Stimulated activated memory B cell treated with anti-CD40 and anti-IgM and Interleukin-4, amounts not matched to agents 10 μg/mL and 1 μg/mL and 100 μg/mL, for 72 hours (primary cell): Measurements from ENCODE around the gene COX7A1.
"Not testable (repeated sequence)": the region's sequence is repeated elsewhere in the genome, so short reads cannot be mapped to it uniquely, and the experiment has no call there.

ENCODE experiments used
- ATAC-seq: fragments of 150-1000 bp; cut with Tn5 transposase; 2 replicates; pipeline ENCODE4 v1.10.0; 2021
- H3K27ac Mint-ChIP-seq: one replicate; pipeline ENCODE4 v1.8.0; 2022; ENCODE audit warnings: mild to moderate bottlenecking, mixed read lengths
- H3K27me3 Mint-ChIP-seq: one replicate; pipeline ENCODE4 v1.8.0; 2022; ENCODE audit warnings: mixed read lengths
- H3K36me3 Mint-ChIP-seq: one replicate; pipeline ENCODE4 v1.8.0; 2022; ENCODE audit warnings: mixed read lengths
- H3K4me1 Mint-ChIP-seq: one replicate; pipeline ENCODE4 v1.8.0; 2022; ENCODE audit warnings: mixed read lengths
- H3K4me3 Mint-ChIP-seq: one replicate; pipeline ENCODE4 v1.8.0; 2022; ENCODE audit warnings: mild to moderate bottlenecking, moderate library complexity, mixed read lengths
- H3K9me3 Mint-ChIP-seq: one replicate; pipeline ENCODE4 v1.8.0; 2022; ENCODE audit warnings: mixed read lengths

Gene COX7A1

GRCh38 chr19:36152352-36153091, at the start of gene COX7A1:
TSS of gene COX7A1 (minus strand) at chr19:36152447. CDS start at chr19:36152407, 40 bp downstream.
- H3K27me3 Mint-ChIP-seq: no peaks in the 10 kb centered on the region
- H3K4me1 Mint-ChIP-seq: no peaks in the 10 kb centered on the region
- ATAC-seq: peak; percentile 24
- no peaks in the 10 kb centered on the region for H3K9me3 Mint-ChIP-seq
- no peak within 1 kb of the TSS for H3K27ac Mint-ChIP-seq
- H3K36me3 Mint-ChIP-seq: peaks cover 43% of the 10 kb centered on the region
- no peak within 1 kb of the TSS for H3K4me3 Mint-ChIP-seq

GRCh38 chr19:36201684-36202083, 49.4 kb upstream of the COX7A1 start:
- no peak for ATAC-seq
- H3K4me3 Mint-ChIP-seq: no peak overlapping the region
- peaks cover 19% of the 10 kb centered on the region for H3K4me1 Mint-ChIP-seq
- no peak overlapping the region for H3K27ac Mint-ChIP-seq
- H3K9me3 Mint-ChIP-seq: no peaks in the 10 kb centered on the region
- no peaks in the 10 kb centered on the region for H3K27me3 Mint-ChIP-seq
- peaks cover 43% of the 10 kb centered on the region for H3K36me3 Mint-ChIP-seq

- Mint-ChIP-seq H3K36me3 (peaks cover 44% of the 10 kb centered on the region), H3K4me3 (no peak overlapping the region), H3K27ac (no peak overlapping the region), H3K4me1 (peaks cover 7% of the 10 kb centered on the region), H3K27me3 (no peaks in the 10 kb centered on the region), H3K9me3 (no peaks in the 10 kb centered on the region)
- ATAC-seq: no peak
These were observed 45.9 kb upstream of the COX7A1 start for GRCh38 chr19:36198119-36198518.

DNA sequence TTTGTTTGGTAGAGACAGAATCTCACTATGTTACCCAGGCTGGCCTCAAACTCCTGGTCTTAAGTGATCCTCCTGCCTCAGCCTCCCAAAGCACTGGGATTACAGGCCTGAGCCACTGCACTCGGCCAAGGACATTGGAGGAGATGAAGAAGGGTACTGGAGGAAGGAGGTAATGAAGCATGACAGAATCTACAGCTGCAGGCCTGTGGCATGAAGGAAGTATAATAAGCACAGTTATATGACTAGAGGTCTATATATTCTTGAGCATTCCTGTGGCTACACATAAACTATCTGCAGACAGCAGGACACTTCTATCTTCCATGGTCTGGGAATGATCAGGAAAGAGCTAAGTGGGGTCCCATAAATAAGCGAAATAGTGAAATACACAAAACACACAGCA, 44.0 kb upstream of the COX7A1 start:
- Mint-ChIP-seq H3K9me3 (no peaks in the 10 kb centered on the region), H3K27me3 (no peaks in the 10 kb centered on the region)
- ATAC-seq: no peak

GRCh38 chr19:36186722-36187121, 34.5 kb upstream of the COX7A1 start:
- not testable (repeated sequence) for H3K9me3 Mint-ChIP-seq, ATAC-seq, H3K4me3 Mint-ChIP-seq, H3K27me3 Mint-ChIP-seq, H3K4me1 Mint-ChIP-seq, H3K27ac Mint-ChIP-seq
- H3K36me3 Mint-ChIP-seq: peaks cover 22% of the 10 kb centered on the region

More for the DNA sequence above, 44.0 kb upstream of the COX7A1 start:
- H3K36me3 Mint-ChIP-seq: peaks cover 33% of the 10 kb centered on the region
- H3K4me3 Mint-ChIP-seq: no peak overlapping the region
- H3K27ac Mint-ChIP-seq: peak overlapping the region; percentile 35
- peaks cover 7% of the 10 kb centered on the region for H3K4me1 Mint-ChIP-seq

DNA sequence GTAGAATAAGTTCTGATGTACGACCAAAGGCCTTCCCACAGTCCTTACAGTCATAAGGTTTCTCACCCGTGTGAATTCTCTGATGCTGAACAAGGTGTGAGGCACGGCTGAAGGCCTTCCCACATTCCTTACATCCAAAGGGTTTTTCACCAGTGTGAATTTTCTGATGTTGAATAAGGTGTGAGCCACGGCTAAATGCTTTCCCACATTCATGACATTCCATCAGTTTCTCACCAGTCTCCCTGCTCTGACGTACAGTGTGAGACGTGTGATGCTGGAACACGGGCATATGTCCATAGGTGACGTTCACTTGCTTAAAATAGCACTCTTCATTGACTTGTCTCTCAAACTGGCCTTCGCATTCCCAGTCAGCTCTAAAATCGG, 31.0 kb upstream of the COX7A1 start:
- Mint-ChIP-seq H3K27ac (no peak overlapping the region), H3K9me3 (no peaks in the 10 kb centered on the region), H3K36me3 (peaks cover 16% of the 10 kb centered on the region), H3K27me3 (no peaks in the 10 kb centered on the region), H3K4me1 (no peaks in the 10 kb centered on the region), H3K4me3 (no peak overlapping the region)
- ATAC-seq: no peak

- no peak for ATAC-seq
- Mint-ChIP-seq H3K9me3 (no peaks in the 10 kb centered on the region), H3K27ac (no peak overlapping the region), H3K36me3 (peaks cover 13% of the 10 kb centered on the region), H3K27me3 (no peaks in the 10 kb centered on the region), H3K4me3 (no peak overlapping the region), H3K4me1 (no peaks in the 10 kb centered on the region)
These were observed 30.5 kb upstream of the COX7A1 start for GRCh38 chr19:36182612-36183244.

DNA sequence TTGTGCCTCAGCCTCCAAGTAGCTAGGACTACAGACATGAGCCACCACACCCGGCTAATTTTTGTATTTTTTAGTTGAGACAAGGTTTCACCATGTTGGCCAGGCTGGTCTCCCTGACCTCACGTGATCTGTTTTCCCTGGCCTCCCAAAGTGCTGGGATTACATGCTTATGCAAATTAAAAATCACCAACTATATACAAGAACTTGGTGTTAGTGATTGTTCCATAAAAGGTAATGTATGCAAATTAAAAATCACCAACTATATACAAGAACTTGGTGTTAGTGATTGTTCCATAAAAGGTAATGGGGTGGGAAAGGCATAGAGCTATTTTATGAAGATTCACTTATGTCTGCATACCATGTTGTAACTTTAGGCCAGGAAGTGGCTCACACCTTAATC, 26.8 kb upstream of the COX7A1 start:
- H3K4me3 Mint-ChIP-seq, H3K27me3 Mint-ChIP-seq, ATAC-seq, H3K4me1 Mint-ChIP-seq, H3K9me3 Mint-ChIP-seq, H3K27ac Mint-ChIP-seq: not testable (repeated sequence)
- peaks cover 13% of the 10 kb centered on the region for H3K36me3 Mint-ChIP-seq

DNA sequence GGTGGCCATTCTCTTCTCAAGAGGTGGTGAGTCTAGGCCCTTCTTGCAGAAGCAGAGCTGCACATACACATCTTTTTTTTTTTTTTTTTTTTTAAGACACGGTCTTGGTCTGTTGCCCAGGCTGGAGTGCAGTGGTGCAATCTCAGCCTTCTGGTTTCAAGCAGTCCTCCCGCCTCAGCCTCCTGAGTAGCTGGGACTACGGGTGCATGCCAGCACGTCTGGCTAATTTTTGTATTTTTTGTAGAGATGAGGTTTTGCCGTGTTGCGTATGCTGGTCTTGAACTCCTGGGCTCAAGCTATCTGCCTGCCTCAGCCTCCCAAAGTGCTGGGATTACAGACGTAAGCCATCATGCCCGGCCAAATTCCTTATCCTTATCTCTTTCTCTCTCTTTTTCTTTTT, 21.6 kb upstream of the COX7A1 start:
- not testable (repeated sequence) for H3K27ac Mint-ChIP-seq

DNA sequence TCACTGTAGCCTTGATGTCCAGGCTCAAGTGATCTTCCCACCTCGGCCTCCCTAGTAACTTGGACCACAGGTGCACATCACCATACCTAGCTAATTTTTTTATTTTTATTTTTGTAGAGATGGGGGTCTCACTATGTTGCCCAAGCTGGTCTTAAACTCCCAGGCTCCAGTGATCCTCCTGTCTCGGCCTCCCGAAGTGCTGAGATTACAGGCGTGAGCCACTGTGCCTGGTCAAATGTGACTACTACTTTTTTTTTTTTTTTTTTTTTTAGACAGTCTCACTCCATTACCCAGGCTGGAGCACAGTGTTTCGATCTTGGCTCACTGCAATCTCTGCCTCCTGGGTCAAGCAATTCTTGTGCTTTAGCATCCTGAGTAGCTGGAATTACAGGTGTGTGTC, 20.6 kb upstream of the COX7A1 start:
- Mint-ChIP-seq H3K9me3 (no peaks in the 10 kb centered on the region), H3K4me3 (no peak overlapping the region), H3K4me1 (no peaks in the 10 kb centered on the region), H3K27ac (no peak overlapping the region), H3K36me3 (no peaks in the 10 kb centered on the region), H3K27me3 (no peaks in the 10 kb centered on the region)
- ATAC-seq: no peak

More for the DNA sequence above, 21.6 kb upstream of the COX7A1 start:
- H3K27me3 Mint-ChIP-seq, H3K36me3 Mint-ChIP-seq, H3K4me3 Mint-ChIP-seq, ATAC-seq, H3K4me1 Mint-ChIP-seq, H3K9me3 Mint-ChIP-seq: not testable (repeated sequence)

DNA sequence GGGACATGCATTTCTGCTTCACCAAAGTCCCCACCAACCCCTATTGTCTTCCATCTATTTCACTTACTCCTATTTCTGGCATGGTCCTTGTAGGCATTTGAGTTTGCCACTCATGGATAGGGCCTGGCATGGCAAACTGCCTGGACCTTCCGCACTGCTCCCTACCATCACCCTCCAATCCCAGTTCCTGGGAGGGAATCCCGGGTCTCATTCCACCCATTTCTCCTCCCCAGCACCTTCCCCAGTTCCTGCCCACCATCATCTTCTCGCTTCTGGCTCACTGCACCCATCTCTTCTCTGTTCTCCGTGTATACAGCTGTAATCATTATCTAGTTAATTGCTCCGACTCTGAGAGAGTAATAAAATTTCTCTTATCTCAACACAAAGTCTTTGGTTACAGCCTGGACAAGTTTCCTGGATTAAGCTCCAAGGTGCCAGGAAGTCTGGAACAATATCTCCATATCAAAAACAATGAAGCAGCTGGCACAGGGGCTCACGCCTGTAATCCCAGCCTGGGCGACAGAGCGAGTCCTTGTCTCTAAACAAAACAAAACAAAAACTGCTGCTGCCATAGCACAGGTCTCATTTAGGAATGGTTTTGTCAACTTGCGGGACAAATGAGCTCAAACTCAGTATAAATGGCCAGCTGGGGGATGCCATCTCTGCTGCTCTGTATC, 17.0 kb upstream of the COX7A1 start:
- no peaks in the 10 kb centered on the region for H3K9me3 Mint-ChIP-seq

DNA sequence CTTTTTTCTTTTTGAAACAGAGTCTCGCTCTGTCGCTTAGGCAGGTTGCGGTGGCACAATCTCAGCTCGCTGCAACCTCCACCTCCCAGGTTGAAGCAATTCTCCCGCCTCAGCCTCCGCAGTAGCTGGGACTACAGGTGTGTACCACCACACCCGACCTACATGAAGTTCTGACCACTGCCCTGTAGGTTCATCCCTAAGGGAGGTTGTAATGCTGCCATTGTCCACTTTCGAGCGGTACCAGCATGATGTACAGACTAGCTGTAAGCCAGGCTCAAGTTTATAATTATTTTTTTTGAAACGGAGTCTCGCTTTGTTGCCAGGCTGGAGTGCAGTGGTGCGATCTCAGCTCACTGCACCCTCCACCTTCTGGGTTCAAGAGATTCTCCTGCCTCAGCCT, 11.6 kb upstream of the COX7A1 start:
- Mint-ChIP-seq H3K36me3 (peaks cover 14% of the 10 kb centered on the region), H3K4me3 (no peak overlapping the region), H3K27ac (no peak overlapping the region), H3K4me1 (no peaks in the 10 kb centered on the region), H3K9me3 (peaks cover 3% of the 10 kb centered on the region), H3K27me3 (no peaks in the 10 kb centered on the region)
- no peak for ATAC-seq

More for the DNA sequence above, 17.0 kb upstream of the COX7A1 start:
- Mint-ChIP-seq H3K27me3 (no peaks in the 10 kb centered on the region), H3K36me3 (no peaks in the 10 kb centered on the region), H3K4me1 (no peaks in the 10 kb centered on the region), H3K4me3 (no peak overlapping the region), H3K27ac (no peak overlapping the region)
- ATAC-seq: no peak

GRCh38 chr19:36160821-36161596, 8.8 kb upstream of the COX7A1 start:
- Mint-ChIP-seq H3K36me3 (peaks cover 22% of the 10 kb centered on the region), H3K4me3 (no peak overlapping the region), H3K27ac (no peak overlapping the region), H3K9me3 (peaks cover 3% of the 10 kb centered on the region), H3K27me3 (no peaks in the 10 kb centered on the region), H3K4me1 (no peaks in the 10 kb centered on the region)
- no peak for ATAC-seq

DNA sequence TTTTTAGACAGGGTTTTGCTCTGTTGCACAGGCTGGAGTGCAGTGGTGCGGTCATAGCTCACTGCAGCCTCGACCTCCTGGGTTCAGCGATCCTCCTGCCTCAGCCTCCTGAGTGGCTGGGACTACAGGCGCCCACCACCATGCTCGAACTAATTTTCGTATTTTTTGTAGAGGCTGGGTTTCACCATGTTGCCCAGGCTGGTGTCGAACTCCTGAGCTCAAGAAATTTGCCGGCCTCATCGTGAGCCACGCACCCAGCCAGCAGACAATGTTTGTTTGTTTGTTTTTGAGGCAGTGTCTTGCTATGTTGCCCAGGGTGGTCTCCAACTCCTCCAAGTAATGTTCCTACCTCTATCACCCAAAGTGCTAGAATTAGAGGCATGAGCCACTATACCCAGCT, 879 bp upstream of the COX7A1 start:
- no peaks in the 10 kb centered on the region for H3K4me1 Mint-ChIP-seq
- H3K27me3 Mint-ChIP-seq: no peaks in the 10 kb centered on the region
- ATAC-seq: no peak
- H3K4me3 Mint-ChIP-seq: no peak overlapping the region
- H3K9me3 Mint-ChIP-seq: no peaks in the 10 kb centered on the region
- peaks cover 42% of the 10 kb centered on the region for H3K36me3 Mint-ChIP-seq
- no peak overlapping the region for H3K27ac Mint-ChIP-seq

GRCh38 chr19:36152019-36152351, 262 bp downstream of the COX7A1 start:
- no peaks in the 10 kb centered on the region for H3K27me3 Mint-ChIP-seq

More at GRCh38 chr19:36152019-36152351, 262 bp downstream of the COX7A1 start:
- no peak overlapping the region for H3K27ac Mint-ChIP-seq
- no peak overlapping the region for H3K4me3 Mint-ChIP-seq
- H3K9me3 Mint-ChIP-seq: no peaks in the 10 kb centered on the region
- peak; percentile 31 for ATAC-seq
- H3K36me3 Mint-ChIP-seq: peaks cover 47% of the 10 kb centered on the region
- no peaks in the 10 kb centered on the region for H3K4me1 Mint-ChIP-seq
